Left lung (tissue), 10 donors: ENCODE data around the gene STXBP1. TPM values are rescaled to one million over a fixed set of nuclear protein-coding genes. Genes with fewer than 3 reads are reported as not detected.

Source experiments
- ATAC-seq: fragments of 200-7000 bp; cut with Tn5 transposase; one replicate; pipeline ENCODE4 v1.9.1; 2020; ENCODE audit warnings: moderate library complexity
- DNase-seq, 4 donors: peaks; one replicate each; pipeline ENCODE4 v3.0.0-alpha.2; 2013 to 2020
- H3K27ac ChIP-seq, 2 donors: fragments of 200-600 bp; sonication (generic) in 1 of 2; one replicate each; pipeline versions ENCODE4 v1.5.0 to v1.8.0; 2020 to 2021
- H3K27me3 ChIP-seq, 2 donors: fragments of 200-600 bp; sonication (generic) in 1 of 2; one replicate each; pipeline versions ENCODE4 v1.5.0 to v1.8.0; 2020 to 2021
- H3K36me3 ChIP-seq, 2 donors: fragments of 200-600 bp; sonication (generic) in 1 of 2; one replicate each; pipeline versions ENCODE4 v1.5.0 to v1.8.0; 2020 to 2021
- H3K4me1 ChIP-seq, 2 donors: fragments of 200-600 bp; one replicate each; pipeline ENCODE4 v1.8.0; 2021
- H3K4me3 ChIP-seq, 2 donors: fragments of 200-600 bp; sonication (generic) in 1 of 2; one replicate each; pipeline versions ENCODE4 v1.5.0 to v1.8.0; 2020 to 2021; ENCODE audit warnings: mild to moderate bottlenecking in 1 of 2
- H3K9me3 ChIP-seq, 2 donors: fragments of 200-600 bp; sonication (generic) in 1 of 2; one replicate each; pipeline versions ENCODE4 v1.5.0 to v1.8.0; 2020 to 2021
- intact Hi-C, 2 donors: fragments of 100-400 bp; cut with DNase I; formaldehyde crosslinking; loops; one replicate each; pipeline versions ENCODE4 v1.11.2 to v1.14.2; 2022
- polyA plus RNA-seq, 6 donors: library from polyadenylated mRNA; unstranded; fragments of 120-200 nt; gene quantifications; one replicate each; pipeline ENCODE4 v1.2.1, GENCODE V29; 2013; ENCODE audit not compliant: insufficient read length in 6 of 6
- total RNA-seq, 2 donors: library from RNA; stranded (reverse); fragmentation: NEBNext Ultra II Directional; extraction: Animal tissue kit (Norgen Biotek cat#: 25700); gene quantifications; one replicate each; pipeline ENCODE4 v1.2.1, GENCODE V29; 2021
- TF ChIP-seq, protein P1 (sequence below), 2 donors: fragments of 200-600 bp; sonication (generic) in 1 of 2; IDR thresholded peaks; one replicate each; pipeline versions ENCODE4 v1.5.0 to v1.8.0; 2021; ENCODE audit warnings: antibody characterized with exemption in 2 of 2
- donor health status: DM: no; HTN: yes; CAD: no.
- donor health status: DM: no; HTN: no; CAD: no.

STXBP1 gene
- total and polyA plus RNA-seq, 8 donors, result 40.7 to 76.7 (median 48.8) TPM

DNA sequence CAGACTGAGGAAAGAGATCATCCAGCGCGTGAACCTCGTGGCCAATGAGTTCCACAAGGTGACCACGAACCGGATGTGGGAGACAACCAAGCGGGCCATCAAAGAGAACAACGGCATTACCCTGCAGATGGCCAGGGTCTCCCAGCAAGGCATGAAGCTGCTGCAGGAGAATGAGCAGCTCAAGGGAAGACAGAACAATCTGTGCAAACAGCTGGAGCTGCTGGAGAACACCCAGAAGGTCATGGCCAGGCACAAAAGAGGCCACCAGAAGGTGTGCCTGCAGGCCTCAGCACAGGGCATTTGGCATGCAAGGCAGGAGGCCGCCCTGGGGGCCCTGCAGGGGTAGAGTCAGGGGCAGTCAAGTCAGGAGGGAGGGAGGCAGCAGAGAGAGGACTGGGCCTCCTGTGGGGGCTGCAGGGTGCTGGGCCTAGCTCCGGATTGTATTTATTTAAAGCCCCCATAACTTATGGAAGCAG lies 99.2 kb downstream of the STXBP1 start:
- H3K36me3 ChIP-seq, result no peaks in the 10 kb centered on the region
- no peak overlapping the region for H3K4me3 ChIP-seq
- TF ChIP-seq, protein P1, sequence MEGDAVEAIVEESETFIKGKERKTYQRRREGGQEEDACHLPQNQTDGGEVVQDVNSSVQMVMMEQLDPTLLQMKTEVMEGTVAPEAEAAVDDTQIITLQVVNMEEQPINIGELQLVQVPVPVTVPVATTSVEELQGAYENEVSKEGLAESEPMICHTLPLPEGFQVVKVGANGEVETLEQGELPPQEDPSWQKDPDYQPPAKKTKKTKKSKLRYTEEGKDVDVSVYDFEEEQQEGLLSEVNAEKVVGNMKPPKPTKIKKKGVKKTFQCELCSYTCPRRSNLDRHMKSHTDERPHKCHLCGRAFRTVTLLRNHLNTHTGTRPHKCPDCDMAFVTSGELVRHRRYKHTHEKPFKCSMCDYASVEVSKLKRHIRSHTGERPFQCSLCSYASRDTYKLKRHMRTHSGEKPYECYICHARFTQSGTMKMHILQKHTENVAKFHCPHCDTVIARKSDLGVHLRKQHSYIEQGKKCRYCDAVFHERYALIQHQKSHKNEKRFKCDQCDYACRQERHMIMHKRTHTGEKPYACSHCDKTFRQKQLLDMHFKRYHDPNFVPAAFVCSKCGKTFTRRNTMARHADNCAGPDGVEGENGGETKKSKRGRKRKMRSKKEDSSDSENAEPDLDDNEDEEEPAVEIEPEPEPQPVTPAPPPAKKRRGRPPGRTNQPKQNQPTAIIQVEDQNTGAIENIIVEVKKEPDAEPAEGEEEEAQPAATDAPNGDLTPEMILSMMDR (IDR thresholded peaks at IDR 0.05), result no peak
- peaks cover 3 to 16% of the 10 kb centered on the region in 2 donors for H3K4me1 ChIP-seq
- H3K27ac ChIP-seq, result no peak overlapping the region
- intact Hi-C loops, result no loop called here
- DNase-seq, result no peak
- ATAC-seq, result no peak
- H3K9me3 ChIP-seq, result no peaks in the 10 kb centered on the region
- no peaks in the 10 kb centered on the region for H3K27me3 ChIP-seq

DNA sequence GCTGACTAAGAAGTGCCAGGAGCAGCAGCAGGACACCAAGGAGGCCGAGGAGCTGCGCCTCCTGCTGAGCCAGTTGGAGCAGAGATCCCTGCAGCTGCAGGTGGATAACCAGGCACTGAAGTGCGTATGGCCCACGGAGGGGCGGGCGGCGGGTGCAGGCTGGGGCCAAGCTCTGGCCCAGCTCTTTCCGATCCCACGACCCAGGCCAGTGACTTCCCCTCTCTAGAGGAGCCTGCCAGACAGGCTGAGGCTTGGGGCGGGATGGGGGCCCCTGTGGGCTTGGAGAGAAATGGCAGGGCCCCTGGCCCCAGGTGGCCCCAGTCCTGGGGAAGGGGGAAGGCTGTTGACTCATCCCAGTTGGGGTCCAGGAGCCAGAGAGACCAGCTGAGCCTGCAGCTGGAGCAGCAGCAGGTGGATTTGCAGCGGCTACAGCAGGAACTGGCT lies 99.8 kb downstream of the STXBP1 start:
- peaks cover 4 to 17% of the 10 kb centered on the region in 2 donors for H3K4me1 ChIP-seq
- H3K27ac ChIP-seq, result no peak overlapping the region
- intact Hi-C loops, result no loop called here
- no peak overlapping the region for H3K4me3 ChIP-seq
- DNase-seq, result no peak
- ATAC-seq, result no peak
- no peaks in the 10 kb centered on the region for H3K27me3 ChIP-seq
- H3K36me3 ChIP-seq, result no peaks in the 10 kb centered on the region
- TF ChIP-seq, protein P1 (IDR thresholded peaks at IDR 0.05), result no peak
- H3K9me3 ChIP-seq, result no peaks in the 10 kb centered on the region

DNA sequence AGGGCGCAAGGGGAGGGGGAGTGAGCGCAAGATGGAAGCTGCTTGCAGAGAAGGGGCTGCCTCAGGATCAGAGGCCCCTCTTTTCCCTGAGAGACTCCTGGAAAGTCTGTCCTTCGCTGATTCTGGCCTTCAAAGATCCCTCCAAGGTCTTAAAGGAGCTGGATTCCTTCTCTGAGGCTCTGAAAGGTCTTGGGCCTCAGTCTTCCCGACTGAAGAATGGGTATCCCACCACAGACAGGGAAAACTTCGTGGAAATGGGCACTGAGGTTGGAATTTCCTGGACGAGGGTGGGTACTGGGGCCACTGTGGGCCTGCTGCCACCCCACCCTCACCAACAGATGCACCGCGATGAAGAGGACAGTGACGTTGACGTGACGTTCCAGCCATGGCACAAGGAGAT lies 100.3 kb downstream of the STXBP1 start:
- Histone ChIP-seq H3K36me3 (no peaks in the 10 kb centered on the region), H3K4me1 (peaks cover 4 to 17% of the 10 kb centered on the region in 2 donors), H3K4me3 (no peak overlapping the region), H3K27ac (no peak overlapping the region), H3K27me3 (no peaks in the 10 kb centered on the region), H3K9me3 (no peaks in the 10 kb centered on the region)
- TF ChIP-seq, protein P1 (IDR thresholded peaks at IDR 0.05), result no peak
- intact Hi-C loops, result no loop called here
- no peak for DNase-seq
- no peak for ATAC-seq

DNA sequence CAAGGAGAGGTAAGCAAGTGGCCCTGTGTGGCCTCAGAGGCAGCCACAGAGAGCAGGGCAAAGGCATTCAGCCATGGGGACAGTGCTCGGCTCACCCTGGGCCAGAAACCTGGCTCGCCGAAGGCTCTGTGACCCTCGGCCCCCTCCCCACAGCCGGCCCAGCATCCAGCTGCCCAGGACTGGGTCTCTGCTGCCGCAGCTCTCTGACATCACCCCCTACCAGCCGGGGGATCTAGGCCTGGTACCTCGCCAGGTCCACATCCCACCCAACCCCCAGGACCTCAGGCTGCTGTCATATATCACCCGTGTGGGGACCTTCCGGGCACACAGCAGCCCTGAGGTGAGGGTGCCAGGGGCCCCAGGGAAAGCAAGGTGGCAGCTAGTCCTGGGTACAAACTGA lies 100.8 kb downstream of the STXBP1 start:
- Histone ChIP-seq H3K4me1 (peaks cover 4 to 17% of the 10 kb centered on the region in 2 donors), H3K27me3 (no peaks in the 10 kb centered on the region), H3K9me3 (no peaks in the 10 kb centered on the region), H3K27ac (no peak overlapping the region), H3K36me3 (no peaks in the 10 kb centered on the region), H3K4me3 (no peak overlapping the region)
- TF ChIP-seq, protein P1 (IDR thresholded peaks at IDR 0.05), result no peak
- ATAC-seq, result no peak
- intact Hi-C loops, result no loop called here
- DNase-seq, result no peak

DNA sequence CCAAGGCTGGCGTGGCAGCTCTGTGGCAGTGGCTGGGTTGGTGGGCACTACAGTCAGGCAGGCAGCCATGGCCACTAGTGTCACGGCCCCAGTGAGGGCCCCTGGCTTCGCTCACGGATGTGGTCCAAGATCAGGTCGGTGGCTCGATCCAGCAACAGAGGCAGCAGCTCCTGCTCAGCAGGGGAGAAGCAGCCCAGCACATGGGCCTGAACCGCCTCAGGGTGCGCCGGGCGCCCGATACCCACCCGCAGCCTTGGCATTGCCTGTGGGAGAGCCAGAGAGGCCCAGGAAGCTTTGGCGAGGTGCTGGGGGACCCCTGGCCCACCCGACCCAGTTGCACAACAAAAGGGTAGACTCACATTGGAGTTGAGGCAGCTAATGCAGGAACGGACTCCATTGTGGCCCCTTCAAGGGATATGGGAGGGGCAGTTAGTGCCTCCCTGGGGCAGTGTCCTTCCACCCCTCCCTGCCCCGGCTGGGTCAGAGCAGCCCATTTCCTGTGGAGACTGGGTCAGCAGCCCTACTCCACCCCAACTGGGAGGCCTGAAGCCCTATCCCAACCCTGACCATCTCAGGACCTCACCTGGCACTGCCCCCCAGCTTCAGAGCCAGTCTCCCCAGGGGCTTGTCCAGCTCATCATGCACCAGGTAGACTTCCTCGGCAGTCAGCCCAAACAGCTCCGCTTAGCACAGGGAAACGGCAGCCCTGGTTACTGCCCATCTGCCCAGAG lies 102.1 kb downstream of the STXBP1 start:
- DNase-seq (no peak), ATAC-seq (no peak)
- Histone ChIP-seq H3K27ac (no peak overlapping the region), H3K4me3 (peak overlapping the region in 1 of 2 donors; percentile 85), H3K9me3 (no peaks in the 10 kb centered on the region), H3K36me3 (no peaks in the 10 kb centered on the region), H3K27me3 (no peaks in the 10 kb centered on the region), H3K4me1 (peaks cover 4 to 17% of the 10 kb centered on the region in 2 donors)
- intact Hi-C loops, result no loop called here
- TF ChIP-seq, protein P1 (IDR thresholded peaks at IDR 0.05), result no peak
